ENCODE results near the gene GRIP1. TPM values are rescaled to one million over a fixed set of nuclear protein-coding genes. Genes with fewer than 3 reads are reported as not detected.

Gene GRIP1
- total and polyA plus RNA-seq, 10 of the 15 experiments (the other 5 are each of a cell fraction or from before 2014, with no cell fraction given), result 0.05 to 0.85 (median 0.50) TPM; not detected in 7

GRCh38 chr12:66537876-66538275 is 141.0 kb downstream of the GRIP1 start:
- Histone ChIP-seq H3K79me2 (ENCODE audit: control insufficient read depth, insufficient read depth, low read length) (no peaks in the 10 kb centered on the region), H3K27me3 (replicated peaks in 1 of 2; ENCODE audit: control insufficient read depth in 2 of 2, insufficient read depth in 2 of 2, low read length in 1 of 2) (no peaks in the 10 kb centered on the region), H4K20me1 (ENCODE audit: control insufficient read depth, insufficient read depth) (no peaks in the 10 kb centered on the region), H3K27ac (ENCODE audit: control insufficient read depth, insufficient read depth) (no peak overlapping the region), H3K4me3 (no peak overlapping the region), H3K9ac (ENCODE audit: control insufficient read depth, insufficient read depth, low read length) (no peak overlapping the region), H2AFZ (ENCODE audit: control insufficient read depth, low read depth, low read length) (no peak overlapping the region), H3K4me1 (ENCODE audit: control insufficient read depth, insufficient read depth, low read length) (no peaks in the 10 kb centered on the region), H3K36me3 (ENCODE audit: control insufficient read depth in 2 of 2, insufficient read depth in 2 of 2, low read length in 1 of 2) (no peaks in the 10 kb centered on the region), H3K4me2 (ENCODE audit: control insufficient read depth, insufficient read depth) (no peak overlapping the region), H3K9me3 (replicated peaks; ENCODE audit: control insufficient read depth, insufficient read depth, low read length) (no peaks in the 10 kb centered on the region)
- intact Hi-C loops (cut with micrococcal nuclease; ENCODE audit: unreplicated experiment), result no loop called here
- TF ChIP-seq, protein P1, sequence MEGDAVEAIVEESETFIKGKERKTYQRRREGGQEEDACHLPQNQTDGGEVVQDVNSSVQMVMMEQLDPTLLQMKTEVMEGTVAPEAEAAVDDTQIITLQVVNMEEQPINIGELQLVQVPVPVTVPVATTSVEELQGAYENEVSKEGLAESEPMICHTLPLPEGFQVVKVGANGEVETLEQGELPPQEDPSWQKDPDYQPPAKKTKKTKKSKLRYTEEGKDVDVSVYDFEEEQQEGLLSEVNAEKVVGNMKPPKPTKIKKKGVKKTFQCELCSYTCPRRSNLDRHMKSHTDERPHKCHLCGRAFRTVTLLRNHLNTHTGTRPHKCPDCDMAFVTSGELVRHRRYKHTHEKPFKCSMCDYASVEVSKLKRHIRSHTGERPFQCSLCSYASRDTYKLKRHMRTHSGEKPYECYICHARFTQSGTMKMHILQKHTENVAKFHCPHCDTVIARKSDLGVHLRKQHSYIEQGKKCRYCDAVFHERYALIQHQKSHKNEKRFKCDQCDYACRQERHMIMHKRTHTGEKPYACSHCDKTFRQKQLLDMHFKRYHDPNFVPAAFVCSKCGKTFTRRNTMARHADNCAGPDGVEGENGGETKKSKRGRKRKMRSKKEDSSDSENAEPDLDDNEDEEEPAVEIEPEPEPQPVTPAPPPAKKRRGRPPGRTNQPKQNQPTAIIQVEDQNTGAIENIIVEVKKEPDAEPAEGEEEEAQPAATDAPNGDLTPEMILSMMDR (IDR thresholded peaks at IDR 0.05 in 2 of 3, conservative IDR thresholded peaks at IDR 0.05 in 1 of 3; ENCODE audit: control insufficient read depth in 2 of 3, extremely low read depth in 1 of 3, insufficient read depth in 1 of 3, low read depth in 3 of 3, low read length in 3 of 3), result no peak
- no peak for TF ChIP-seq SUZ12 (IDR thresholded peaks at IDR 0.05; ENCODE audit: unreplicated experiment)
- no peak for TF ChIP-seq EED (IDR thresholded peaks at IDR 0.05; ENCODE audit: low read depth)
- ATAC-seq, result no peak
- DNase-seq (ENCODE audit: low read depth, low spot score), result no peak
- no TSS peak for BruUV-seq (replicated peaks)
- ChIA-PET POLR2A (interaction anchor here (0.6 kb wide), 1 partner anchor 23 kb away, joined by 3 read pairs; no protein-coding TSS in a partner anchor), SMC1A (ENCODE audit: uncharacterized antibody, unreplicated experiment) (interaction anchor here (2.0 kb wide), 1 partner anchor 14 kb away, joined by 4 read pairs; no protein-coding TSS in a partner anchor), RAD21 (ENCODE audit: unreplicated experiment) (no interaction called here), CTCF (no interaction called here)
- 79% methylated on average over 3 of the region's 3 CpGs for WGBS (ENCODE audit: insufficient coverage, insufficient replicate concordance, low lambda C conversion rate, missing lambda C conversion rate)
- FAIRE-seq, result no peak
- in situ Hi-C loops (cut with MboI), result no loop called here

GRCh38 chr12:66533767-66534166 is 145.1 kb downstream of the GRIP1 start:
- Histone ChIP-seq H4K20me1 (ENCODE audit: control insufficient read depth, insufficient read depth) (no peaks in the 10 kb centered on the region), H3K27me3 (replicated peaks in 1 of 2; ENCODE audit: control insufficient read depth in 2 of 2, insufficient read depth in 2 of 2, low read length in 1 of 2) (no peaks in the 10 kb centered on the region), H2AFZ (ENCODE audit: control insufficient read depth, low read depth, low read length) (no peak overlapping the region), H3K79me2 (ENCODE audit: control insufficient read depth, insufficient read depth, low read length) (no peaks in the 10 kb centered on the region), H3K4me3 (no peak overlapping the region), H3K27ac (ENCODE audit: control insufficient read depth, insufficient read depth) (no peak overlapping the region), H3K9me3 (replicated peaks; ENCODE audit: control insufficient read depth, insufficient read depth, low read length) (no peaks in the 10 kb centered on the region), H3K9ac (ENCODE audit: control insufficient read depth, insufficient read depth, low read length) (no peak overlapping the region), H3K4me1 (ENCODE audit: control insufficient read depth, insufficient read depth, low read length) (no peaks in the 10 kb centered on the region), H3K4me2 (ENCODE audit: control insufficient read depth, insufficient read depth) (no peak overlapping the region), H3K36me3 (ENCODE audit: control insufficient read depth in 2 of 2, insufficient read depth in 2 of 2, low read length in 1 of 2) (no peaks in the 10 kb centered on the region)
- SMC1A ChIA-PET (ENCODE audit: uncharacterized antibody, unreplicated experiment), result no interaction called here
- no peak for DNase-seq (ENCODE audit: low read depth, low spot score)
- in situ Hi-C loops (cut with MboI) (no loop called here), intact Hi-C loops (cut with micrococcal nuclease; ENCODE audit: unreplicated experiment) (no loop called here)
- no peak for FAIRE-seq
- ATAC-seq, result no peak
- CTCF ChIA-PET, result no interaction called here
- 0% methylated on average over 2 of the region's 2 CpGs for WGBS (ENCODE audit: insufficient coverage, insufficient replicate concordance, low lambda C conversion rate, missing lambda C conversion rate)
- POLR2A ChIA-PET, result no interaction called here
- RAD21 ChIA-PET (ENCODE audit: unreplicated experiment), result interaction anchor here (0.6 kb wide), 1 partner anchor 17 kb away, joined by 3 read pairs; no protein-coding TSS in a partner anchor
- no TSS peak for BruUV-seq (replicated peaks)
- TF ChIP-seq CREB1 (IDR thresholded peaks at IDR 0.05; ENCODE audit: low read depth) (0 out of 2 replicates have a peak, but pooled peaks have one; percentile 13), TBL1XR1 (IDR thresholded peaks at IDR 0.05; ENCODE audit: low read depth, low read length) (no peak), GABPA (IDR thresholded peaks at IDR 0.05; ENCODE audit: low read depth) (peak; percentile 42; the same call in 1 of the 2 replicates), MYB (IDR thresholded peaks at IDR 0.05; ENCODE audit: borderline replicate concordance, low read depth, low read length) (no peak), SMAD1 (IDR thresholded peaks at IDR 0.05; ENCODE audit: low read depth, partially characterized antibody) (no peak), RUNX3 (IDR thresholded peaks at IDR 0.05; ENCODE audit: low read length) (peak; percentile 84)
- TF ChIP-seq, protein P2, sequence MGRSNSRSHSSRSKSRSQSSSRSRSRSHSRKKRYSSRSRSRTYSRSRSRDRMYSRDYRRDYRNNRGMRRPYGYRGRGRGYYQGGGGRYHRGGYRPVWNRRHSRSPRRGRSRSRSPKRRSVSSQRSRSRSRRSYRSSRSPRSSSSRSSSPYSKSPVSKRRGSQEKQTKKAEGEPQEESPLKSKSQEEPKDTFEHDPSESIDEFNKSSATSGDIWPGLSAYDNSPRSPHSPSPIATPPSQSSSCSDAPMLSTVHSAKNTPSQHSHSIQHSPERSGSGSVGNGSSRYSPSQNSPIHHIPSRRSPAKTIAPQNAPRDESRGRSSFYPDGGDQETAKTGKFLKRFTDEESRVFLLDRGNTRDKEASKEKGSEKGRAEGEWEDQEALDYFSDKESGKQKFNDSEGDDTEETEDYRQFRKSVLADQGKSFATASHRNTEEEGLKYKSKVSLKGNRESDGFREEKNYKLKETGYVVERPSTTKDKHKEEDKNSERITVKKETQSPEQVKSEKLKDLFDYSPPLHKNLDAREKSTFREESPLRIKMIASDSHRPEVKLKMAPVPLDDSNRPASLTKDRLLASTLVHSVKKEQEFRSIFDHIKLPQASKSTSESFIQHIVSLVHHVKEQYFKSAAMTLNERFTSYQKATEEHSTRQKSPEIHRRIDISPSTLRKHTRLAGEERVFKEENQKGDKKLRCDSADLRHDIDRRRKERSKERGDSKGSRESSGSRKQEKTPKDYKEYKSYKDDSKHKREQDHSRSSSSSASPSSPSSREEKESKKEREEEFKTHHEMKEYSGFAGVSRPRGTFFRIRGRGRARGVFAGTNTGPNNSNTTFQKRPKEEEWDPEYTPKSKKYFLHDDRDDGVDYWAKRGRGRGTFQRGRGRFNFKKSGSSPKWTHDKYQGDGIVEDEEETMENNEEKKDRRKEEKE (IDR thresholded peaks at IDR 0.05), result no peak

All from GM12878 (cell line).